NCI-H2107 (cell line): ENCODE data around the gene ZMAT2.
"Not testable (repeated sequence)": the region's sequence is repeated elsewhere in the genome, so short reads cannot be mapped to it uniquely, and the experiment has no call there.

ENCODE experiments used
- DNase-seq: peaks from one replicate; lab custom pipeline; 2025; lab: John Stamatoyannopoulos, UW

The ZMAT2 gene

DNA sequence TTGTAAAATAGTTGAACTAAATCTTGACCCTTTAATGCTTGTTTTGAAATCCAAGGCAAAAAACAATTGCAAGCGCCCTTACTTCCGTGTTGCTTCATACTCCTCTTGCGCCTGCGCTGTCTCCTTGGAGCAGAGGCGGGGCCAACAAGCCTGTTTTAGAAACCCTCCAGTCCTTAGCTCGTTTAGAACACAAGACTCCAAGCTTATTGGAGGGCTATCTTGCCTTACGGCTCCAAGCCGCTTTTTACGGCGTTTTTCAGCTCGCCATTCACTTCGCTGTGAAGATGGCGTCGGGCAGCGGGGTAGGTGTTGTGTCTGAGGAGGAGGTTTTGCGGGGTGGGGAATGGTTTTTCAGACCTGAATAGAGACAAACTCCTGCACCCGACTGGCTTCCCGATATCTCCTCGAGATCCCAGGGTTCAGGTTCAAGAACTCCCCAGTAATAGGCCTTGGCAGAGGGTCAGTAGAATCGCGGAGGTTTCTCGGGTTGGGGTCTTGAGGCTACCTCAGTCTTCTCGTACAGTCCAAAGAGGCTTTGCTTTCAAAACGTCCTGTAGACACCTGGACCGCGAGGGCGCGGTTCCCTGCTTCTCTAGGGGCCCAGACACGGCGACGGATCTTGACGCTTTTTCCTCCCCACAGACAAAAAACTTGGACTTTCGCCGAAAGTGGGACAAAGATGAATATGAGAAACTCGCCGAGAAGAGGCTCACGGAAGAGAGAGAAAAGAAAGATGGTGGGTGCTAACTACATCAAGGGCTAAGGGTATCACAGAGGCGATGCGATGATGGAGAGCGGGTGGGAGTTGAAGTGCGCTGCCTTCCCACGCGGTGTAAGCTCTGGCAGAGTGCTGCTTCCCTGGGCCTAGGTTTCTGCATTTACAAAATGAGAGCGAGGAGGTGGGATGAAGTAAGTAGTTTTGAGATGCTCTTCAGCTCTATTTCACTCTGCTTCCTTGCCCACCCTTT lies at the start of gene ZMAT2:
ZMAT2 (plus strand) TSS at position 271 of the 968 bp plus-strand sequence; CDS start at position 285, 14 bp downstream.
- peak; percentile 79 for DNase-seq

DNA sequence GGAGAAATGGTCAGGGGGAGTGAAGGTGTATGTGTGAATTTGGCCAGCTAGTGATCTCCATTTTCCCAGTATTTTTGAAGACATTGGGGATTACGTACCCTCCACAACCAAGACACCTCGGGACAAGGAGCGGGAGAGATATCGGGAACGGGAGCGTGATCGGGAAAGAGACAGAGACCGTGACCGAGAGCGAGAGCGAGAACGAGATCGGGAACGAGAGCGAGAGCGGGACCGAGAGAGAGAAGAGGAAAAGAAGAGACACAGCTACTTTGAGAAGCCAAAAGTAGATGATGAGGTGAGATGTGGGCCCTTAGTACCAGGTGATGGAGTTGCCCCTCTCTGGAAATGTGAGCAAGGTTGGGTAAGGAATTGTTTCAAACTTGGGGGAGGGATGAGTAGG lies 41.4 kb upstream of the ZMAT2 start:
- no peak for DNase-seq

- DNase-seq: not testable (repeated sequence)
Observed at GRCh38 chr5:140660371-140660770, 39.9 kb upstream of the ZMAT2 start.

- no peak for DNase-seq
Observed at GRCh38 chr5:140664030-140664358, 36.3 kb upstream of the ZMAT2 start.

GRCh38 chr5:140664359-140665119 lies 35.7 kb upstream of the ZMAT2 start, which contains the start of gene WDR55:
Gene WDR55, plus strand, starts transcription at chr5:140664904. Its CDS starts 9 bp downstream, at chr5:140664913.
- DNase-seq: peak; percentile 62

DNA sequence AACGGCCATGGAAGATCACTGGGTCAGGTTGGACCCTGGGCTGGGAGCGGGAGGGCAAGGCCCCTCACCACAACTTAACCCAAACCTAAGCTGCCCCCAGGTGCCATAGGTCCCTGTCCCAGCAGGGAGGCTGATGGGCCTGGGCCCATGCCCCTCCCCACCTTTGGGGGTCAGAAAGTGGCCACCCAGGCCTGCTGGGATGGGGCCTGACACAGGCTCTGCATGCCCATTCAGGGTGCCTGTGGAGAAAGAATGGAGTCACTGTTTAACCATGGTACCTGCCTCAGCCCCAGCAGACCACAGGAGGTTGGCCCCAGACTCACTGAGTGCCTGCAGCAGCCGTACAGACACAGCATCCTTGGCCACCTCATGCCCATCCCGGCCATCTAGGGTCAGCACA lies 29.2 kb upstream of the ZMAT2 start:
- DNase-seq: not testable (repeated sequence)

DNA sequence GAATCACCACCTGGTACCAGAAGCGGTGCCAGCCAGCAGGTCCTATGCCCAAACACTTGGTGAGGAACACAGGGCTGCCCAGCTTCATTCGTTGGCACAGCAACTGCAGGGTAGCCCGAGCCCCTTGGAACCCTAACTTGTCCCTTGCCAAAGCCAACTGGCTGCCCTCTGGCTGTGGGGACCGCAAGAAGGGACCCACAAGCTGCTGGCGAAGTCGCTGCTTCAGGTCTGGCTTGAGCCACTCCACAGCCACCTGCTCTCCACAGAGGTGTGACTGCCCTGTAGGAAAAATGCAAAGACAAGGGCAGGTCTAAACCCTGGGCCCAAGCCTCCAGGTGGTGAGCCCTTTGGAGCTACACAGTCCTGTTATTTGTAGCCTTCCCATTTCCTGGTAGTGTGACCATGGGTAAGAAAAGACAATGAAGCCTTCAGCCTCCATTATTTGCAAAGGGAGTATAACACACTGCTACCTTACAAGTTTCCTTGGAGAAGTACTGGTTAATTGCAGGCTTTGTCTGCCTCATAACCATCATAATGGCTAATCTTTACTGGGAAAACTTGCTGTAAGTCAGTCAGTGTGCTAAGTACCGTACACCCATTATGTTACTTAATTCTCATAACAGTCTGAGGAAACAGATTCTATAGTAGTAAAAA lies 28.6 kb upstream of the ZMAT2 start:
- DNase-seq: no peak

DNA sequence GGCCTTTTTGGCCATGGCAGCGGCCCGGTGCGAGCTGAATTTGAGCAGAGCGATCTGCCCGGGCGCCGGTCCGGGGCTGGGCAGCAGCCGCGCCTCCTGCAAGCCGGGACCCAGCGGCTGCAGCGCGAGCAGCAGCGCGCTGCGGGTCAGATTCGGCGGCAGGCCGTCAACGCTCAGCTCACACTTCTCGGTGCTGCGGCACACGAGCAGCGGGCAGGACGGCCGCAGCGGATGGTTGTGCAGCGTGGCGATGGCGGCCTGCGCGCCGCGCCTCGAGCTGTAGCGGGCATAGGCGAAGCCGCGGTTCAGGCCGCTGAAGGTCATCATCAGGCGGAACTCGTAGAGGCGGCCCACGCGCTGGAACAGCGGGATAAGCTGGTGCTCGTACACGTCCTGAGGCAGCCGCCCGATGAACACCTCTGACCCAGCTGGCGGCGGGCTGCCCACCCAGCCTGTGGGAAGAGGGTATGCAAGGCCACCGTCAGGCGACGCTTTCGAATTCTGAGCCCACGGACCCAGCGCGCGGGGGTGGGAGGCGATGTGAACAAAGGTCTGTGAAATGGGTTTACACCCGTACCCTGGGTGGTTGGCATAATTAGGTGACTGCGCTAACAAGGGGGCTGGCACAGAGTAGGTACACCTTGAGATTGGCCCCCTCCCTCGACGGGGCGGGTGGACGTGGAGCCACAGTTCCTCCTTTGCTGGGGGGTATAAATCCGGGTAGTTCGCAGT lies 27.6 kb upstream of the ZMAT2 start:
- DNase-seq: no peak

DNA sequence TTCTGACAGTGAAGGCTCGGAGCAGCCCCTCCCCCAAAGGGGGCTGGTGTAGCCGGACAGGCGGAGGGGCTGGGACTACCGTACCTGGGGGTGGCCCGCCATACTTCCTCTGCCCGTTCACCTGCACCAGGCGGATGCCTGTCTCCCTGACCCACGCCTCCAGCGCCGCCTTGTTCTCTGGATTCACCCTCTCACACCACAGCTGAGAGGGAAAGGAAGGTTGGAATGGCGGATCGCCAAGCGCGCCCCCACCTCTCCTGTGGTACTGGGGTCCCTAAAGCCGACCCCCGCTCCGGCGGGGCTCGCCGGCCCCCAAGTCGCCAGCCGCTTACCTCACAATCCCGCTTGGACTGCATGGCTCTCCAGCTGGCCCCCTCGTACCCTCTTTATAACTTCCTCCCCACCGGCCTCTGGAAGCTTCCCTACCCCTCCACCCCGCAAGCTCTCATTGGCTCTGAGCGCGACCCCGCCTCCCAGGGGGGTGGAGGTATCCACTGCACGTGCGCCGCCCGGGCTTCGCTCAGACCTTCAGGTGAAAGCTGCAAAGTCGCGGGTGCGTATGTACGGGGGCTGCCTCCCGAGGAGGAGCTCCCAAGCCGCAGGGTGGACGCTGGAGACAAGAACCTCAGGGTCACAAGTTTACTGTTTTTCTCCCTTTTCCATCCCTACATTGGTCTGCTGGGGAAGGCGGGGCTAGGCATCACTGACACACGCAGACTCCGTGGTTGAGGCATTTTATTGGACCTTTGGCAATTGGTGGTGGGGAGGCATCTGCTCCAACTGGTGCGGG lies 26.9 kb upstream of the ZMAT2 start, which contains the start of gene DND1:
DND1 (minus strand) TSS at position 390 of the 790 bp plus-strand sequence; CDS start at position 356, 34 bp downstream.
- DNase-seq: no peak

GRCh38 chr5:140674211-140674610 lies 26.0 kb upstream of the ZMAT2 start:
- DNase-seq: no peak

DNA sequence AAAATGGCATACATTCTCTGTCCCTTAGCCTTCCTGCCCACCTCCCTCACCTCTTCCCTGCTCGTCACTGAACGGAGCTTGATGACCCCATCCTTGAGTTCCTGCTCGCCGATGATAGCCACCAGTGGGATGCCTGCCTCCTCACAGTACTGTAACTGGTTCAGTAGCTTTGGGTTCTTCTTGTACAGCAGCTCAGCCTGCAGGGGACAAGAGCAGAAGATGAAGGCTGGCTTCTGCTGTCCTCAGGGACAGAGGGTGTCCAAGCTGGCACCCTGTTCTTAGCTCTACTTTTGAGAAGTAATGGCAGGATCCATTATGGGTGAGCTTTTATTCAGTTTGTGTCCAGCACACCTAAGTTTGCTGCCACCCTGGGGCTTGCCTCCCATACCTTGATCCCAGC lies 25.6 kb upstream of the ZMAT2 start:
- no peak for DNase-seq

DNA sequence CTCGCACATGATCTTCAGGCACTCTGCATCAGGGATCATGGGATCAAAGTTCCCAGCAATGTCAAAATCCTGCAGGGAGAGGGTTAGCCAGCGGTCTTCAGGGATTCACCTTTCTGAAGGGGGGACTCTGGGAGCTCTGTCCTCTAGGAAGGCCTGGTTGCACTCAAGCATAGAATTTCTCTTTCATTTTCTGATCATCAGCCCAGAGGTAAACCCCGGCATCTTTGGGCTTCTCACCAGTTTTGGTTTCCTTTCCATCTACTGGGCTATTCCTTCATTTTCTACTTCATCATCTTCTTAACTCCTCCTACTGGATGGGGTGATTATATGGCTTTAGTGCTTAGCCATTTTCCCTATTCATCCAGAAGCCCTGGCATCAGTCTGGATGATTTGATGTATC lies 22.3 kb upstream of the ZMAT2 start:
- DNase-seq: no peak

DNA sequence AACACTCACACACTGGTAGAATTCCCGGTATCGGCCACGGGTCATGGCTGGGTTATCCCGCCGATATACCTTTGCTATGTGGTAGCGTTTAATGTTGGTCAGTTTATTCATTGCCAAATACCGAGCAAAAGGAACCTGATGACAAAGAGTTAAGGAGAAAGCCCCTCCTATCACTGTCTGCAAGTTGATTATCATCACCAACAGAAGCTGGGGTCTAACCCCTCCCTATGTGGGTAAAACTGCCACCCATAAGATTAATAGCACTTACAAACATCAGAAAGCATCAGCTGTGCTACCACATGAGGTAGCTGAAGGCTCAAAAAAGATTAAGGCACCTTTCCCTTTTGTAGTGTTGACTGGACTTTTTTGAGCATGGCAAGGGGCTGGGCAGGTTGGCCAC lies 21.3 kb upstream of the ZMAT2 start:
- no peak for DNase-seq

- no peak for DNase-seq
Observed at GRCh38 chr5:140690376-140690932, 9.8 kb upstream of the ZMAT2 start.

- DNase-seq: peak; percentile 79
Observed at GRCh38 chr5:140690941-140691924, 9.0 kb upstream of the ZMAT2 start, which contains the start of the genes HARS1 and HARS2. Gene HARS1, minus strand, starts transcription at chr5:140691370. Its CDS starts 66 bp downstream, at chr5:140691304. Gene HARS2, plus strand, starts transcription at chr5:140691455. Its CDS starts 194 bp downstream, at chr5:140691649.

- DNase-seq: no peak
Observed at GRCh38 chr5:140694276-140694675, 6.0 kb upstream of the ZMAT2 start.

- DNase-seq: no peak
Observed at GRCh38 chr5:140696891-140697492, 3.3 kb upstream of the ZMAT2 start.

DNA sequence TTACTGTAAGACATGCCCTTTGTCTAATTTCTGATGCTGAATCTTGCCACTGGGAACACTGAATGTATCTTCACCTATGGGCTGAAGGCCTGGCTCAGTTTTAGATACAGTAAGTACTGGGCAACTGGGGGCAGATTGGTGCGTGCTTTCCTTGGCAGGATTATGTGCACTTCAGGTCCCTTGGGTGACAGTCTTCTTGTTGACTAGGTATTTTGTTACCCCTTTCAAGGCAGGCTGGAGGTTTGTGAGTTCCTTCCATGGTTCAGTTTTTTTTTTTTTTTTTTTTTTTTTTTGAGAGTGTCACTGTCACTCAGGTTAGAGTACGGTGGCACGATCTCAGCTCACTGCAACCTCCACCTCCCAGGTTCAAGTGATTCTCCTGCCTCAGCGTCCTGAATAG lies 7.6 kb downstream of the ZMAT2 start:
- no peak for DNase-seq

DNA sequence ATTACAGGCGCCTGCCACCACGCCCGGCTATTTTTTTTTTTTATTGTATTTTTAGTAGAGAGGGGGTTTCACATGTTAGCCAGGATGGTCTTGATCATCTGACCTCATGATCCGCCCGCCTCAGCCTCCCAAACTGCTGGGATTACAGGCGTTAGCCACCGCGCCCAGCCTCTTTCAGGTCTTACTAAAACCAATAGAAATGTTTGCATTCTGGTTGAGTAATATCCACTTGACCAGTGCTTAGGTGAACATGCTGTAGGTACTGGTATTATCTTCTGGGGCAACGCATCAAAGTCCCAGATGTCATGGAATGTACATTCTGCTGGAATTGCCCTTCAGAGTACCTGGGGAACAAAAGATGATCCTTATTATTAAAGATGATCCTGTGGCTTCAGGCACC lies 8.5 kb downstream of the ZMAT2 start:
- not testable (repeated sequence) for DNase-seq
